ENCODE measurements around the gene PRKD2.

PRKD2 gene

DNA sequence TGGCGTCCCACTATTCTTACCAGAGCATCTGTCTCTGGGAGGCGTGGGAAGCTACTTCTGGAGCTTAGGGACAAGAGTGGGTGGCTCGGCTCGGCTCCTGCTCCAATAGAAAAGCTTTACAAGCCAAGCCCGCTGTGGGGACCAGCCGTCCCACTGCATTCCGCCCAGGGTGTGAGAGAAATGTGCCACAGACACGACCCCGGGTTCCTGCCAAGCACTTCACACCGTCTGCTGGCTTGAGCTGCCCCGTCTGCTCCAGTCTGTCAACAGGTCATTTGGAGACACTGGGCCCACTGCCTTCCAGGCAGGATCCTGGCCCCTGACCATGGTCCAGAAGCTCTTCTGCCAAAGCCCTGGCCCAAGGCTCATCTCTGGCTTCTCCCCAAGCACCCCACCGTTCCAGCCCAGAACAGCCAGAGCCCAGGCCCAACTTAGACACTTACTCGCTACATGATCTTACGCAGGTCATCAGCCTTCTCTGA lies 22.4 kb upstream of the PRKD2 start:
- TF ChIP-seq, protein P1, sequence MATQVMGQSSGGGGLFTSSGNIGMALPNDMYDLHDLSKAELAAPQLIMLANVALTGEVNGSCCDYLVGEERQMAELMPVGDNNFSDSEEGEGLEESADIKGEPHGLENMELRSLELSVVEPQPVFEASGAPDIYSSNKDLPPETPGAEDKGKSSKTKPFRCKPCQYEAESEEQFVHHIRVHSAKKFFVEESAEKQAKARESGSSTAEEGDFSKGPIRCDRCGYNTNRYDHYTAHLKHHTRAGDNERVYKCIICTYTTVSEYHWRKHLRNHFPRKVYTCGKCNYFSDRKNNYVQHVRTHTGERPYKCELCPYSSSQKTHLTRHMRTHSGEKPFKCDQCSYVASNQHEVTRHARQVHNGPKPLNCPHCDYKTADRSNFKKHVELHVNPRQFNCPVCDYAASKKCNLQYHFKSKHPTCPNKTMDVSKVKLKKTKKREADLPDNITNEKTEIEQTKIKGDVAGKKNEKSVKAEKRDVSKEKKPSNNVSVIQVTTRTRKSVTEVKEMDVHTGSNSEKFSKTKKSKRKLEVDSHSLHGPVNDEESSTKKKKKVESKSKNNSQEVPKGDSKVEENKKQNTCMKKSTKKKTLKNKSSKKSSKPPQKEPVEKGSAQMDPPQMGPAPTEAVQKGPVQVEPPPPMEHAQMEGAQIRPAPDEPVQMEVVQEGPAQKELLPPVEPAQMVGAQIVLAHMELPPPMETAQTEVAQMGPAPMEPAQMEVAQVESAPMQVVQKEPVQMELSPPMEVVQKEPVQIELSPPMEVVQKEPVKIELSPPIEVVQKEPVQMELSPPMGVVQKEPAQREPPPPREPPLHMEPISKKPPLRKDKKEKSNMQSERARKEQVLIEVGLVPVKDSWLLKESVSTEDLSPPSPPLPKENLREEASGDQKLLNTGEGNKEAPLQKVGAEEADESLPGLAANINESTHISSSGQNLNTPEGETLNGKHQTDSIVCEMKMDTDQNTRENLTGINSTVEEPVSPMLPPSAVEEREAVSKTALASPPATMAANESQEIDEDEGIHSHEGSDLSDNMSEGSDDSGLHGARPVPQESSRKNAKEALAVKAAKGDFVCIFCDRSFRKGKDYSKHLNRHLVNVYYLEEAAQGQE (IDR thresholded peaks at IDR 0.05; ENCODE audit: insufficient read depth in 1 of 2, low read depth in 2 of 2, low read length in 2 of 2) = no peak
- TF ChIP-seq POLR2AphosphoS5 (IDR thresholded peaks at IDR 0.05; ENCODE audit: low read depth, low read length) (no peak), SIN3A (IDR thresholded peaks at IDR 0.05; ENCODE audit: borderline replicate concordance, insufficient read depth, low read length) (no peak), FOXP2 (optimal IDR thresholded peaks at IDR 0.05; ENCODE audit: borderline replicate concordance, extremely low read depth, extremely low read length, insufficient read depth) (no peak), TAF1 (IDR thresholded peaks at IDR 0.05; ENCODE audit: borderline replicate concordance, insufficient read depth, low read length) (no peak)

DNA sequence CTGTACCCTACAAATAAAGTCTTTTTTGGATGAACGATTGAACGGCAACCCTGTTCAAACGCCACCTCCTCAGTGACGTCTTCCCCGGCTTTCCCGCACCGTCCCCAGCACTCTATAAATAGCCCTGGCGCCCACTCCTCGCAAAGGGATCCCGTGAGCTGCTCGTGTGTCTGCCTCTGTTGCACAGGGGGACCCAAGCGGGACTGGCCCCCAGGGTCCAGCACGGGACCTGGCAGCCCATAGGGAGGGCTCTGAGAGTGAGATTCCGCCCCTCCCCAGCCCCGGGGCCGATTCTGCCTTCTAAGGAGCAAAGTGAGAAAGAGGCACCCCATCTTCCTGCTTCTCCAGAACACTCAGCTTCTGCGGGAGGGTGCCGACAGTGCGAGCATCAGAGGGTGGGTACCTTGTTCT lies 20.9 kb upstream of the PRKD2 start:
- TF ChIP-seq POLR2AphosphoS5 (IDR thresholded peaks at IDR 0.05; ENCODE audit: low read depth, low read length) = no peak
- TF ChIP-seq SIN3A (IDR thresholded peaks at IDR 0.05; ENCODE audit: borderline replicate concordance, insufficient read depth, low read length) = no peak
- TF ChIP-seq FOXP2 (optimal IDR thresholded peaks at IDR 0.05; ENCODE audit: borderline replicate concordance, extremely low read depth, extremely low read length, insufficient read depth) = no peak
- TF ChIP-seq TAF1 (IDR thresholded peaks at IDR 0.05; ENCODE audit: borderline replicate concordance, insufficient read depth, low read length) = no peak
- TF ChIP-seq, protein P1 (IDR thresholded peaks at IDR 0.05; ENCODE audit: insufficient read depth in 1 of 2, low read depth in 2 of 2, low read length in 2 of 2) = no peak

DNA sequence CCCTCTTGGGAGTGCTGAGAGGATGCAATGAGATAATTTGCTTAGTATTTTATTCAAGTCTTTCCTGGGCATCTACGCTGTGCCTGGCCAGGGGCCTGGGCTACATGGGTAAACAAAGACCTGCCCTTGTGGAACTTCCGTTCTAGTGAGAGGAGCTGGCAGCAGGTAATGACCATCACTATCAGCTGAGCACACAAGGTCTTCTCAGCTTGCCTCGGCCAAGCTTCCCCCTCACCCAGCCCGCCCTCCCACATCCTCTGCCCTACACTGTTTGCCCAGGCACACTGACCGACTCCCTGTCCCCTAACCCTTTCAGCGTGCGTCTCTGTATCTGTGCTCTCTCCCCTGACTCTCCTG lies 20.4 kb upstream of the PRKD2 start:
- TF ChIP-seq, protein P1 (IDR thresholded peaks at IDR 0.05; ENCODE audit: insufficient read depth in 1 of 2, low read depth in 2 of 2, low read length in 2 of 2) = no peak
- TF ChIP-seq TAF1 (IDR thresholded peaks at IDR 0.05; ENCODE audit: borderline replicate concordance, insufficient read depth, low read length) (no peak), POLR2AphosphoS5 (IDR thresholded peaks at IDR 0.05; ENCODE audit: low read depth, low read length) (no peak; the same call in 1 of the 2 replicates), SIN3A (IDR thresholded peaks at IDR 0.05; ENCODE audit: borderline replicate concordance, insufficient read depth, low read length) (no peak), FOXP2 (optimal IDR thresholded peaks at IDR 0.05; ENCODE audit: borderline replicate concordance, extremely low read depth, extremely low read length, insufficient read depth) (no peak)

DNA sequence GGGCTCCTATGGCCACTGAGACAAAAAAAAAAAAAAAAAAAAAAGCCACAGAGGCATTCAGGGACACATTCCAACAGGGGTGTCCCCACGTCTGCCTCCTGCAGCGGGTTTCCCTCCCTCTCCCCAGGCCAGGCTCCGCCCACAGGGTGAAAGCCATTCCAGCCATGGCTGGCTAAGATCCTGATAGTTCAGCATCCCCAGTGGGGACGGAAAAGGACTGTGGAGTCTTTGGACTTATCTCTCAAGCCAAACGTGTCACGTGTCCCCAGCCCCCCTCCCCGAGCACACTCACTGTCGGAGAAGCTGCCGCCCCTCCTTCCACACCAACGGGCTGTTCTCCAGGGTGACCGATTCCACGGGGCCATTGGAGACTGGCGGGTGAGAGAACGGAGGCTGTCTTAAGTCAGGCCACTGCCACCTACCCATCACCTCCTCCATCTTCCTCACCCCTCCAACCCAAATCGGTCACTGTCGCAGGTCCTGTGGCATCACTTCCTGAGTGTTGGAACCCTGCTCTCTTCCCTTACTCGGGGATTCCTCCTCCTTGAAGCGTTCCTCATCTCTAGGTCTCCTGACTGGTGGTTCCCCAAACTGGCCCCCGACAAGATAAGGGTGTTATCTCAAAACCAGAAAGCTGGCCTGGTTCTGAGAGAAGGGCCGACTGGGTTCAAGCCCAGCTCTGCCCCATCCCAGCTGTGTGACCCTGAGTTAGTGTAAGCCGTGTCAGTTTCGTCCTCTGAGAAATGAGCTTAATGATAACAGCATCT lies 19.8 kb upstream of the PRKD2 start:
- TF ChIP-seq SIN3A (IDR thresholded peaks at IDR 0.05; ENCODE audit: borderline replicate concordance, insufficient read depth, low read length) = no peak
- TF ChIP-seq POLR2AphosphoS5 (IDR thresholded peaks at IDR 0.05; ENCODE audit: low read depth, low read length) = no peak
- no peak for TF ChIP-seq FOXP2 (optimal IDR thresholded peaks at IDR 0.05; ENCODE audit: borderline replicate concordance, extremely low read depth, extremely low read length, insufficient read depth)
- TF ChIP-seq, protein P1 (IDR thresholded peaks at IDR 0.05; ENCODE audit: insufficient read depth in 1 of 2, low read depth in 2 of 2, low read length in 2 of 2) = no peak
- TF ChIP-seq TAF1 (IDR thresholded peaks at IDR 0.05; ENCODE audit: borderline replicate concordance, insufficient read depth, low read length) = no peak

Measured in PFSK-1 (cell line).